Esophagus muscularis mucosa (tissue), 4 donors: ENCODE measurements around the gene IFITM2. TPM values are rescaled to one million over a fixed set of nuclear protein-coding genes. Genes with fewer than 3 reads are reported as not detected.
"Not testable (repeated sequence)": the region's sequence is repeated elsewhere in the genome, so short reads cannot be mapped to it uniquely, and the experiment has no call there.

Experiments used
- DNase-seq: peaks from one replicate; pipeline ENCODE4 v3.0.0-alpha.2; 2017; ENCODE audit errors: extremely low spot score
- H3K27ac ChIP-seq, 4 donors: fragments of 200-600 bp; sonication (generic); replicated peaks in 1 of 4; 1 replicate in 3 of 4; 2 replicates in 1 of 4; pipeline ENCODE4 v1.5.1; 2016 to 2019; ENCODE audit warnings: mild to moderate bottlenecking in 1 of 4
- H3K27me3 ChIP-seq, 4 donors: fragments of 200-600 bp; sonication (generic); one replicate each; pipeline versions ENCODE4 v1.5.1 to v1.6.0; 2016 to 2019
- H3K36me3 ChIP-seq, 4 donors: fragments of 200-600 bp; sonication (generic); one replicate each; pipeline ENCODE4 v1.5.1; 2016 to 2019
- H3K4me1 ChIP-seq, 4 donors: fragments of 200-600 bp; sonication (generic); one replicate each; pipeline ENCODE4 v1.5.1; 2016 to 2019
- H3K4me3 ChIP-seq, 4 donors: fragments of 200-600 bp; sonication (generic); 1 replicate in 2 of 4; 2 replicates in 2 of 4; pipeline ENCODE4 v1.5.1; 2016 to 2019; ENCODE audit warnings: mild to moderate bottlenecking in 4 of 4, moderate library complexity in 1 of 4
- H3K9me3 ChIP-seq, 4 donors: fragments of 200-600 bp; sonication (generic); 1 replicate in 3 of 4; 2 replicates in 1 of 4; pipeline ENCODE4 v1.5.1; 2016 to 2019
- CTCF ChIP-seq, 3 experiments: fragments of 200-600 bp in 2 of 3; fragments of 450-650 bp in 1 of 3; sonication (generic) in 2 of 3; IDR thresholded peaks; one replicate each; pipeline ENCODE4 v1.5.1; 2017 to 2019; ENCODE audit warnings: antibody characterized with exemption in 3 of 3, mild to moderate bottlenecking in 2 of 3, moderate library complexity in 1 of 3
- EP300 ChIP-seq: sonication (generic); formaldehyde crosslinking; IDR thresholded peaks from one replicate; pipeline ENCODE4 v1.6.1; 2017; ENCODE audit warnings: antibody characterized with exemption
- POLR2A ChIP-seq: fragments of 450-650 bp; IDR thresholded peaks from one replicate; pipeline ENCODE4 v1.6.1; 2017; ENCODE audit warnings: antibody characterized with exemption, moderate library complexity, mild to moderate bottlenecking, low read depth
- POLR2AphosphoS5 ChIP-seq, 2 donors: sonication (generic); formaldehyde crosslinking; IDR thresholded peaks; one replicate each; pipeline ENCODE4 v1.6.1; 2017; ENCODE audit warnings: antibody characterized with exemption in 2 of 2
- WGBS: methylation state at CpG from one replicate; pipeline ENCODE4 v1.1.5; 2018; 5-methylcytosine and 5-hydroxymethylcytosine counted together
- intact Hi-C: fragments of 100-400 bp; cut with DNase I; formaldehyde crosslinking; loops from one replicate; pipeline ENCODE4 v1.15.1; 2023
- total RNA-seq, 4 donors: library from RNA; depleted of rRNA; stranded (reverse); fragments of >200 nt; gene quantifications; one replicate each; pipeline versions ENCODE4 v1.1.0 to v1.2.1, GENCODE V29; 2016

IFITM2 gene
- total RNA-seq: 100 to 1,000 TPM in 3 of 4 donors, 10 to 100 TPM in 1; 92.2 to 235 (median 194) TPM

- DNase-seq: peak; percentile 96
- H3K27me3 ChIP-seq, H3K9me3 ChIP-seq, intact Hi-C loops, H3K36me3 ChIP-seq: not testable (repeated sequence)
- 32% methylated on average over 3 of the region's 28 CpGs for WGBS
- H3K4me1 ChIP-seq: peaks cover 27 to 59% (median 49%) of the 10 kb centered on the region in 4 donors
- H3K27ac ChIP-seq: peak within 1 kb of the TSS; percentile 73 to 90 (median 80)
- H3K4me3 ChIP-seq: peak within 1 kb of the TSS; percentile 48 to 64 (median 53)
- TF ChIP-seq EP300 (peak; percentile 47), POLR2A (peak; percentile 44), POLR2AphosphoS5 (IDR thresholded peaks at IDR 0.05) (peak; percentile 80 to 94), CTCF (IDR thresholded peaks at IDR 0.05) (peak in 1 of 3 experiments; percentile 4)
These were observed at the start of gene IFITM2 for GRCh38 chr11:307766-308708. Gene IFITM2 (plus strand): TSS chr11:307816. CDS start chr11:308193, 377 bp downstream.

- H3K4me1 ChIP-seq: no peaks in the 10 kb centered on the region
- WGBS: 73% methylated on average over 10 of the region's 10 CpGs
- H3K27me3 ChIP-seq: peaks cover 0 to 2% (median 0%) of the 10 kb centered on the region in 4 donors
- no peak for TF ChIP-seq CTCF (IDR thresholded peaks at IDR 0.05)
- TF ChIP-seq POLR2A: no peak
- no peak for TF ChIP-seq POLR2AphosphoS5 (IDR thresholded peaks at IDR 0.05)
- no peak for TF ChIP-seq EP300
- intact Hi-C loops: no loop called here
- H3K27ac ChIP-seq: no peak overlapping the region
- H3K36me3 ChIP-seq: no peaks in the 10 kb centered on the region
- no peak overlapping the region for H3K4me3 ChIP-seq
- DNase-seq: no peak
- no peaks in the 10 kb centered on the region for H3K9me3 ChIP-seq
These were observed 48.2 kb upstream of the IFITM2 start for GRCh38 chr11:259413-259812.

- intact Hi-C loops: no loop called here
- Histone ChIP-seq H3K4me3 (no peak overlapping the region), H3K27ac (no peak overlapping the region), H3K9me3 (peaks cover 0 to 4% (median 0%) of the 10 kb centered on the region in 4 donors), H3K4me1 (no peaks in the 10 kb centered on the region), H3K36me3 (no peaks in the 10 kb centered on the region), H3K27me3 (peaks cover 0 to 2% (median 0%) of the 10 kb centered on the region in 4 donors)
- TF ChIP-seq POLR2AphosphoS5 (IDR thresholded peaks at IDR 0.05): no peak
- TF ChIP-seq CTCF (IDR thresholded peaks at IDR 0.05): no peak
- no peak for TF ChIP-seq EP300
- TF ChIP-seq POLR2A: no peak
- no peak for DNase-seq
- WGBS: 88% methylated on average over 4 of the region's 4 CpGs
These were observed 46.0 kb upstream of the IFITM2 start for GRCh38 chr11:261624-262023.

- Histone ChIP-seq H3K36me3 (no peaks in the 10 kb centered on the region), H3K4me1 (peaks cover 0 to 10% (median 8%) of the 10 kb centered on the region in 4 donors), H3K27me3 (peaks cover 0 to 23% (median 0%) of the 10 kb centered on the region in 4 donors), H3K4me3 (no peak overlapping the region), H3K9me3 (peaks cover 0 to 4% (median 0%) of the 10 kb centered on the region in 4 donors), H3K27ac (no peak overlapping the region)
- 81% methylated on average over 5 of the region's 13 CpGs for WGBS
- TF ChIP-seq CTCF (IDR thresholded peaks at IDR 0.05) (no peak), POLR2A (no peak), POLR2AphosphoS5 (IDR thresholded peaks at IDR 0.05) (no peak), EP300 (no peak)
- no peak for DNase-seq
- intact Hi-C loops: no loop called here
These were observed 40.8 kb upstream of the IFITM2 start for GRCh38 chr11:266676-267439.
